ENCODE measurements around the gene ATXN1. TPM values are rescaled to one million over a fixed set of nuclear protein-coding genes. Genes with fewer than 3 reads are reported as not detected.

ATXN1 gene
- polyA plus RNA-seq, 2 of the 4 experiments (the other 2 are of a cell fraction): 2.9 to 8.3 TPM

DNA sequence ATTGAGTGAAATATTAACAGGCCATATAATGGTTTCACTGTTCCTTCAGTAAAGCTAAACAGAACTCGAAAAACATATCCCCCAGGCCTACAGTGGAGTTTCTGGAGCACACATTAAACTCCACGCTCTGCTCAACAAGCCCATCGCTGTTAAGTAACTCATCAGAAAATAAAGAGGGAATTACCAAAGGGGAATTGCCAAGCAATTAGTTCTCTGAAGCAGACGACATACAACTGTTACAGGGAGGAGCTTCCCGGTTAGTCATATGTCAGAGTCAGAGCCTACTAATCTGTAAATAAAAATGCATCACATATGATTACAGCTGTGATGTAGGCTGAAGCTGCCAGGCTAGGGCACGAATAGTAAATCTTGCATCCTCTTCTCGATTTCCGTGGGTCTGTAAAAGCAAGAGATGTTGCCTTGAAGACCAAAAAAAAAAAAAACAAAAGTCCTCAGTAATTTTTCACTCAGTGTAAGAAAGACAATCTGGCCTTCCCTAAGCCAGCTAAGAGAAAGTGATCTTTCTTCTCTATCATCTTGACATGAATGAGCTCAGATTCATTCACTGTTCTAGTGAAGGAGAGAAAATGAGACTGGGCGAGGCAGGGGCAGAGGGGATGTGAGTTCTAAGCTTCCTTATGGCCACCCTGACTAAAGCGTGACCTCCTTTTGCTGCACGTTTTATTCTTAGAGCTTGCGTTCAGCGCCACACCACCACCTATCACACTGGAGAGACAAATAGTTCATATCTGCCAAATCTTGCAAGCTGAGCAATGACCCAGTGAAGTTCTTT is 13.8 kb downstream of the ATXN1 start:
- no peak for TF ChIP-seq NPAS2 (CRISPR knock-in tag; IDR thresholded peaks at IDR 0.05; ENCODE audit: borderline replicate concordance)
- TF ChIP-seq SMC3 (IDR thresholded peaks at IDR 0.05): no peak
- TF ChIP-seq NR3C1 (IDR thresholded peaks at IDR 0.05): no peak
- TF ChIP-seq E2F6 (IDR thresholded peaks at IDR 0.05; ENCODE audit: borderline replicate concordance, low read depth): no peak
- TF ChIP-seq RCOR1 (IDR thresholded peaks at IDR 0.05; ENCODE audit: low read depth, low read length): no peak
- TF ChIP-seq FOSL2 (IDR thresholded peaks at IDR 0.05): no peak
- no peak for TF ChIP-seq FOSL2 (CRISPR knock-in tag; IDR thresholded peaks at IDR 0.05)
- no peak for TF ChIP-seq RFX5 (IDR thresholded peaks at IDR 0.05)
- TF ChIP-seq HOXA7 (CRISPR knock-in tag; IDR thresholded peaks at IDR 0.05): no peak
- no peak for TF ChIP-seq JUNB (IDR thresholded peaks at IDR 0.05)
- TF ChIP-seq JUN (IDR thresholded peaks at IDR 0.05): no peak
- TF ChIP-seq EHMT2 (IDR thresholded peaks at IDR 0.05; ENCODE audit: low read depth): no peak
- TF ChIP-seq HEYL (CRISPR knock-in tag; IDR thresholded peaks at IDR 0.05): no peak
- TF ChIP-seq PBX3 (IDR thresholded peaks at IDR 0.05): no peak
- no peak for TF ChIP-seq NFE2L2 (conservative IDR thresholded peaks at IDR 0.05; ENCODE audit: low read length)
- TF ChIP-seq GATA3 (IDR thresholded peaks at IDR 0.05; ENCODE audit: borderline replicate concordance): no peak
- no peak for TF ChIP-seq PHF8 (IDR thresholded peaks at IDR 0.05; ENCODE audit: borderline replicate concordance, low read depth)
- TF ChIP-seq RAD21 (conservative IDR thresholded peaks at IDR 0.05 in 1 of 2, IDR thresholded peaks at IDR 0.05 in 1 of 2): no peak
- TF ChIP-seq CHD2 (IDR thresholded peaks at IDR 0.05; ENCODE audit: low read length, partially characterized antibody): no peak
- Histone ChIP-seq H3K4me3 (no peak overlapping the region), H3K27ac (peak overlapping the region in 1 of 2 experiments; percentile 61; a peak in 3 of 6 replicates), H3K4me1 (peaks cover 43% of the 10 kb centered on the region), H3K4me2 (peak overlapping the region; percentile 69), H3K9me3 (no peaks in the 10 kb centered on the region)
- ATAC-seq (peak; percentile 66 to 77; a peak in 5 of 6 replicates), FAIRE-seq (no peak), DNase-seq (ENCODE audit: low read depth in 1 of 2, low spot score in 1 of 2) (no peak)
- ChIA-PET POLR2A (interaction anchor here (1.0 to 1.1 kb wide), 2 partner anchors 14 to 22 kb away, joined by 3 to 5 read pairs; partner anchors contain the start of gene ATXN1), CTCF (interaction anchor here (1.0 to 1.5 kb wide), 5 partner anchors 12 to 34 kb away, joined by 3 to 5 read pairs (median 3); no protein-coding TSS in a partner anchor)
- 36% methylated on average over 13 of the region's 13 CpGs for WGBS (ENCODE audit: missing lambda C conversion rate)

- CTCF ChIA-PET: interaction anchor here (1.2 to 1.4 kb wide), 2 partner anchors 16 to 34 kb away, joined by 3 to 5 read pairs; no protein-coding TSS in a partner anchor
- peak overlapping the region in 1 of 2 experiments; percentile 61; a peak in 1 of 6 replicates for H3K27ac ChIP-seq
Observed at GRCh38 chr6:16746812-16747211, 14.4 kb downstream of the ATXN1 start.

More at GRCh38 chr6:16746812-16747211, 14.4 kb downstream of the ATXN1 start:
- Histone ChIP-seq H3K4me1 (peaks cover 37% of the 10 kb centered on the region), H3K9me3 (no peaks in the 10 kb centered on the region), H3K4me3 (no peak overlapping the region), H3K4me2 (peak overlapping the region; percentile 69)
- DNase-seq (ENCODE audit: low read depth in 1 of 2, low spot score in 1 of 2) (no peak), FAIRE-seq (no peak), ATAC-seq (no peak)
- WGBS (ENCODE audit: missing lambda C conversion rate): 61% methylated on average over 3 of the region's 3 CpGs
- POLR2A ChIA-PET: interaction anchor here (1.1 kb wide), 1 partner anchor 21 kb away, joined by 3 read pairs; no protein-coding TSS in a partner anchor
- no peak for TF ChIP-seq EP300 (IDR thresholded peaks at IDR 0.05)
- no peak for TF ChIP-seq MAZ (IDR thresholded peaks at IDR 0.05; ENCODE audit: borderline replicate concordance, low read depth, low read length)
- TF ChIP-seq RNF2 (IDR thresholded peaks at IDR 0.05; ENCODE audit: borderline replicate concordance, low read depth): no peak
- no peak for TF ChIP-seq NFE2L2 (conservative IDR thresholded peaks at IDR 0.05; ENCODE audit: low read length)
- TF ChIP-seq RAD21 (conservative IDR thresholded peaks at IDR 0.05 in 1 of 2, IDR thresholded peaks at IDR 0.05 in 1 of 2): no peak
- TF ChIP-seq JUN (IDR thresholded peaks at IDR 0.05): no peak
- TF ChIP-seq FOSL2 (IDR thresholded peaks at IDR 0.05): no peak
- TF ChIP-seq FOSL2 (CRISPR knock-in tag; IDR thresholded peaks at IDR 0.05): no peak
- no peak for TF ChIP-seq EHMT2 (IDR thresholded peaks at IDR 0.05; ENCODE audit: low read depth)
- no peak for TF ChIP-seq POLR2AphosphoS2 (conservative IDR thresholded peaks at IDR 0.05; ENCODE audit: low read length)
- no peak for TF ChIP-seq RCOR1 (IDR thresholded peaks at IDR 0.05; ENCODE audit: low read depth, low read length)
- TF ChIP-seq RFX5 (IDR thresholded peaks at IDR 0.05): no peak
- TF ChIP-seq, protein P1, sequence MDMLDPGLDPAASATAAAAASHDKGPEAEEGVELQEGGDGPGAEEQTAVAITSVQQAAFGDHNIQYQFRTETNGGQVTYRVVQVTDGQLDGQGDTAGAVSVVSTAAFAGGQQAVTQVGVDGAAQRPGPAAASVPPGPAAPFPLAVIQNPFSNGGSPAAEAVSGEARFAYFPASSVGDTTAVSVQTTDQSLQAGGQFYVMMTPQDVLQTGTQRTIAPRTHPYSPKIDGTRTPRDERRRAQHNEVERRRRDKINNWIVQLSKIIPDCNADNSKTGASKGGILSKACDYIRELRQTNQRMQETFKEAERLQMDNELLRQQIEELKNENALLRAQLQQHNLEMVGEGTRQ (IDR thresholded peaks at IDR 0.05): no peak
- no peak for TF ChIP-seq BHLHE40 (IDR thresholded peaks at IDR 0.05; ENCODE audit: low read depth, low read length)
